GM23338 (cell line): Measurements from ENCODE around the gene B3GAT3.

ENCODE experiments used
- CREB1 ChIP-seq: fragments of 250-450 bp; sonication (Bioruptor Pico); IDR thresholded peaks from 2 replicates; pipeline ENCODE4 v1.5.0; 2020; ENCODE audit warnings: low read depth, mild to moderate bottlenecking, moderate library complexity
- EZH2 ChIP-seq: fragments of 200-600 bp; sonication (generic); IDR thresholded peaks from one replicate; pipeline ENCODE4 v1.8.0; 2017; ENCODE audit warnings: antibody characterized with exemption, mild to moderate bottlenecking, low read depth; ENCODE audit not compliant: unreplicated experiment
- EZH2phosphoT487 ChIP-seq: fragments of 200-600 bp; sonication (generic); IDR thresholded peaks from one replicate; pipeline ENCODE4 v1.8.1; 2018; ENCODE audit warnings: antibody characterized with exemption; ENCODE audit not compliant: unreplicated experiment
- JUNB ChIP-seq: IDR thresholded peaks from one replicate; pipeline ENCODE4 v1.6.1; 2016; ENCODE audit warnings: antibody characterized with exemption; ENCODE audit not compliant: unreplicated experiment
- NANOG ChIP-seq: IDR thresholded peaks from 2 replicates; pipeline ENCODE4 v1.6.1; 2016; ENCODE audit warnings: antibody characterized with exemption, borderline replicate concordance
- POLR2AphosphoS5 ChIP-seq: IDR thresholded peaks from 2 replicates; pipeline ENCODE4 v1.6.1; 2016; ENCODE audit warnings: antibody characterized with exemption, low read depth
- ZNF114 ChIP-seq: fragments of 250-450 bp; sonication (Bioruptor Pico); IDR thresholded peaks from 2 replicates; pipeline ENCODE4 v1.5.0; 2020; ENCODE audit warnings: mild to moderate bottlenecking, moderate library complexity
- TF ChIP-seq, protein P1 (sequence below), 2 experiments: fragments of 200-600 bp in 1 of 2; sonication (generic) in 1 of 2; conservative IDR thresholded peaks; 2 replicates each; pipeline versions ENCODE4 v1.5.1 to v1.6.1; 2016 to 2017; ENCODE audit warnings: antibody characterized with exemption in 2 of 2, low read depth in 2 of 2, mild to moderate bottlenecking in 2 of 2, moderate library complexity in 1 of 2
- TF ChIP-seq, protein P2 (sequence below): IDR thresholded peaks from one replicate; pipeline ENCODE4 v1.6.1; 2018; ENCODE audit warnings: antibody characterized with exemption; ENCODE audit not compliant: unreplicated experiment
- TF ChIP-seq, protein P3 (sequence below): IDR thresholded peaks from 2 replicates; pipeline ENCODE4 v1.6.1; 2016; ENCODE audit warnings: antibody characterized with exemption

DNA sequence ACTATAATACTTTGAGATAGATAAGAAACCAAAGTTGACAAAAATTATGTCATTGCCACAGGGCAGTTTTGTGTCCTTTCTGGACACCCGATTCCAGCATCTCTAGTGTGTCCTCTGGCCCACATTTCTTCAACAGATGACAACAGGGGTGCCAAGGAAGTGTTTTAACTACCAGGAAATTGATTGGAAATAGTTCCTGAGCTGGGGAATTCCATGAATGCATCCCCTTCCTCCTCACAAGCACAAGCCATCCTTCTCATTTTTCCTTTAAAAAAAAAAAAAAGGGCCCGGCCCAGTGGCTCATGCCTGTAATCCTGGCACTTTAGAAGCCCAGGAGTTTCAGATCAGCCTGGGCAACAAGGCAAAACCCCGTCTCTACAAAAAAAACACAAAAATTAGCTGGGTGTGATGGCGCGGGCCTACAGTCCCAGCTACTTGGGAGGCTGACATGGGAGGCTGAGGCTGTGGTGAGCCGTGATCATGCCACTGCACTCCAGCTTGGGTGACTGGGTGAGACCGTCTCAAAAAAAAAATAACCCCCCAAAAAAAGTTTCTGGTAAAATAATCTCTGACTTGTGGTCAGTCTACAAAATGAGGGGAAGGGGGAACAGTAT, 797 bp upstream of the B3GAT3 start:
- TF ChIP-seq, protein P1, sequence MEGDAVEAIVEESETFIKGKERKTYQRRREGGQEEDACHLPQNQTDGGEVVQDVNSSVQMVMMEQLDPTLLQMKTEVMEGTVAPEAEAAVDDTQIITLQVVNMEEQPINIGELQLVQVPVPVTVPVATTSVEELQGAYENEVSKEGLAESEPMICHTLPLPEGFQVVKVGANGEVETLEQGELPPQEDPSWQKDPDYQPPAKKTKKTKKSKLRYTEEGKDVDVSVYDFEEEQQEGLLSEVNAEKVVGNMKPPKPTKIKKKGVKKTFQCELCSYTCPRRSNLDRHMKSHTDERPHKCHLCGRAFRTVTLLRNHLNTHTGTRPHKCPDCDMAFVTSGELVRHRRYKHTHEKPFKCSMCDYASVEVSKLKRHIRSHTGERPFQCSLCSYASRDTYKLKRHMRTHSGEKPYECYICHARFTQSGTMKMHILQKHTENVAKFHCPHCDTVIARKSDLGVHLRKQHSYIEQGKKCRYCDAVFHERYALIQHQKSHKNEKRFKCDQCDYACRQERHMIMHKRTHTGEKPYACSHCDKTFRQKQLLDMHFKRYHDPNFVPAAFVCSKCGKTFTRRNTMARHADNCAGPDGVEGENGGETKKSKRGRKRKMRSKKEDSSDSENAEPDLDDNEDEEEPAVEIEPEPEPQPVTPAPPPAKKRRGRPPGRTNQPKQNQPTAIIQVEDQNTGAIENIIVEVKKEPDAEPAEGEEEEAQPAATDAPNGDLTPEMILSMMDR (conservative IDR thresholded peaks at IDR 0.05; ENCODE audit: low read depth in 2 of 2) = no peak
- TF ChIP-seq CREB1 = no peak
- no peak for TF ChIP-seq EZH2
- no peak for TF ChIP-seq POLR2AphosphoS5
- TF ChIP-seq, protein P2, sequence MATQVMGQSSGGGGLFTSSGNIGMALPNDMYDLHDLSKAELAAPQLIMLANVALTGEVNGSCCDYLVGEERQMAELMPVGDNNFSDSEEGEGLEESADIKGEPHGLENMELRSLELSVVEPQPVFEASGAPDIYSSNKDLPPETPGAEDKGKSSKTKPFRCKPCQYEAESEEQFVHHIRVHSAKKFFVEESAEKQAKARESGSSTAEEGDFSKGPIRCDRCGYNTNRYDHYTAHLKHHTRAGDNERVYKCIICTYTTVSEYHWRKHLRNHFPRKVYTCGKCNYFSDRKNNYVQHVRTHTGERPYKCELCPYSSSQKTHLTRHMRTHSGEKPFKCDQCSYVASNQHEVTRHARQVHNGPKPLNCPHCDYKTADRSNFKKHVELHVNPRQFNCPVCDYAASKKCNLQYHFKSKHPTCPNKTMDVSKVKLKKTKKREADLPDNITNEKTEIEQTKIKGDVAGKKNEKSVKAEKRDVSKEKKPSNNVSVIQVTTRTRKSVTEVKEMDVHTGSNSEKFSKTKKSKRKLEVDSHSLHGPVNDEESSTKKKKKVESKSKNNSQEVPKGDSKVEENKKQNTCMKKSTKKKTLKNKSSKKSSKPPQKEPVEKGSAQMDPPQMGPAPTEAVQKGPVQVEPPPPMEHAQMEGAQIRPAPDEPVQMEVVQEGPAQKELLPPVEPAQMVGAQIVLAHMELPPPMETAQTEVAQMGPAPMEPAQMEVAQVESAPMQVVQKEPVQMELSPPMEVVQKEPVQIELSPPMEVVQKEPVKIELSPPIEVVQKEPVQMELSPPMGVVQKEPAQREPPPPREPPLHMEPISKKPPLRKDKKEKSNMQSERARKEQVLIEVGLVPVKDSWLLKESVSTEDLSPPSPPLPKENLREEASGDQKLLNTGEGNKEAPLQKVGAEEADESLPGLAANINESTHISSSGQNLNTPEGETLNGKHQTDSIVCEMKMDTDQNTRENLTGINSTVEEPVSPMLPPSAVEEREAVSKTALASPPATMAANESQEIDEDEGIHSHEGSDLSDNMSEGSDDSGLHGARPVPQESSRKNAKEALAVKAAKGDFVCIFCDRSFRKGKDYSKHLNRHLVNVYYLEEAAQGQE = no peak
- no peak for TF ChIP-seq NANOG
- TF ChIP-seq EZH2phosphoT487 = no peak
- TF ChIP-seq JUNB = no peak
- TF ChIP-seq, protein P3, sequence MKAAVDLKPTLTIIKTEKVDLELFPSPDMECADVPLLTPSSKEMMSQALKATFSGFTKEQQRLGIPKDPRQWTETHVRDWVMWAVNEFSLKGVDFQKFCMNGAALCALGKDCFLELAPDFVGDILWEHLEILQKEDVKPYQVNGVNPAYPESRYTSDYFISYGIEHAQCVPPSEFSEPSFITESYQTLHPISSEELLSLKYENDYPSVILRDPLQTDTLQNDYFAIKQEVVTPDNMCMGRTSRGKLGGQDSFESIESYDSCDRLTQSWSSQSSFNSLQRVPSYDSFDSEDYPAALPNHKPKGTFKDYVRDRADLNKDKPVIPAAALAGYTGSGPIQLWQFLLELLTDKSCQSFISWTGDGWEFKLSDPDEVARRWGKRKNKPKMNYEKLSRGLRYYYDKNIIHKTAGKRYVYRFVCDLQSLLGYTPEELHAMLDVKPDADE = no peak
- no peak for TF ChIP-seq ZNF114 (CRISPR knock-in tag)
